Gastrocnemius medialis (tissue), 4 donors: ENCODE data around the gene APLN.

ENCODE experiments used
- POLR2A ChIP-seq, 2 donors: fragments of 450-650 bp; IDR thresholded peaks; one replicate each; pipeline ENCODE4 v1.6.1; 2017; ENCODE audit warnings: antibody characterized with exemption in 2 of 2, mild to moderate bottlenecking in 2 of 2, moderate library complexity in 2 of 2
- TF ChIP-seq, protein P1 (sequence below), 5 experiments: fragments of 450-650 bp in 3 of 5; fragments of 200-600 bp in 2 of 5; sonication (generic) in 2 of 5; IDR thresholded peaks in 4 of 5; conservative IDR thresholded peaks in 1 of 5; 1 replicate in 4 of 5; 2 replicates in 1 of 5; pipeline ENCODE4 v1.5.1; 2016 to 2019; ENCODE audit warnings: antibody characterized with exemption in 5 of 5, mild to moderate bottlenecking in 3 of 5, moderate library complexity in 3 of 5

- TF ChIP-seq, protein P1, sequence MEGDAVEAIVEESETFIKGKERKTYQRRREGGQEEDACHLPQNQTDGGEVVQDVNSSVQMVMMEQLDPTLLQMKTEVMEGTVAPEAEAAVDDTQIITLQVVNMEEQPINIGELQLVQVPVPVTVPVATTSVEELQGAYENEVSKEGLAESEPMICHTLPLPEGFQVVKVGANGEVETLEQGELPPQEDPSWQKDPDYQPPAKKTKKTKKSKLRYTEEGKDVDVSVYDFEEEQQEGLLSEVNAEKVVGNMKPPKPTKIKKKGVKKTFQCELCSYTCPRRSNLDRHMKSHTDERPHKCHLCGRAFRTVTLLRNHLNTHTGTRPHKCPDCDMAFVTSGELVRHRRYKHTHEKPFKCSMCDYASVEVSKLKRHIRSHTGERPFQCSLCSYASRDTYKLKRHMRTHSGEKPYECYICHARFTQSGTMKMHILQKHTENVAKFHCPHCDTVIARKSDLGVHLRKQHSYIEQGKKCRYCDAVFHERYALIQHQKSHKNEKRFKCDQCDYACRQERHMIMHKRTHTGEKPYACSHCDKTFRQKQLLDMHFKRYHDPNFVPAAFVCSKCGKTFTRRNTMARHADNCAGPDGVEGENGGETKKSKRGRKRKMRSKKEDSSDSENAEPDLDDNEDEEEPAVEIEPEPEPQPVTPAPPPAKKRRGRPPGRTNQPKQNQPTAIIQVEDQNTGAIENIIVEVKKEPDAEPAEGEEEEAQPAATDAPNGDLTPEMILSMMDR (IDR thresholded peaks at IDR 0.05 in 4 of 5, conservative IDR thresholded peaks at IDR 0.05 in 1 of 5), result no peak
- TF ChIP-seq POLR2A (IDR thresholded peaks at IDR 0.05), result no peak
Measured at GRCh38 chrX:129612396-129612795, 42.4 kb downstream of the APLN start.
